SK-N-SH (cell line): Measurements from ENCODE around the gene GTF2E1. TPM values are rescaled to one million over a fixed set of nuclear protein-coding genes. Genes with fewer than 3 reads are reported as not detected.
A peak's percentile ranks its signal among the peaks of the same experiment; 100 is the strongest.
"Not testable (repeated sequence)": the region's sequence is repeated elsewhere in the genome, so short reads cannot be mapped to it uniquely, and the experiment has no call there.

Source experiments
- CTCF ChIA-PET: fragments of 300-600, 350-600 bp; formaldehyde crosslinking; extraction: SDS; loops from one replicate; lab custom pipeline; 2021; lab: Yijun Ruan, JAX
- POLR2A ChIA-PET: fragments of 350-600 bp; sonication (Branson Sonifier 250); formaldehyde crosslinking; extraction: SDS; loops from one replicate; lab custom pipeline; 2020; ENCODE audit warnings: antibody characterized with exemption, inconsistent platforms; lab: Yijun Ruan, JAX
- DNase-seq: peaks from one replicate; pipeline ENCODE4 v3.0.0; 2012
- H2AFZ ChIP-seq: fragments of 200-600 bp; sonication (generic); 2 replicates; pipeline ENCODE4 v1.8.1; 2016; ENCODE audit warnings: antibody characterized with exemption, mild to moderate bottlenecking, low read depth
- H3F3A ChIP-seq: fragments of 200-600 bp; sonication (generic); replicated peaks from 2 replicates; pipeline ENCODE3; 2016; ENCODE audit warnings: antibody characterized with exemption, mild to moderate bottlenecking; ENCODE audit not compliant: insufficient read depth
- H3K27ac ChIP-seq, 2 experiments: fragments of 200-500 bp in 1 of 2; fragments of 200-600 bp in 1 of 2; sonication (Bioruptor generic) in 1 of 2; sonication (generic), shearing (Covaris generic) in 1 of 2; 2 replicates each; pipeline versions ENCODE4 v1.5.1 to v1.6.1; 2014 to 2016; ENCODE audit warnings: low read depth in 2 of 2, inconsistent platforms in 1 of 2, low read length in 1 of 2, mild to moderate bottlenecking in 1 of 2, mixed read lengths in 1 of 2
- H3K27me3 ChIP-seq: fragments of 200-600 bp; sonication (generic), shearing (Covaris generic); 2 replicates; pipeline ENCODE4 v1.6.1; 2016; ENCODE audit warnings: mixed run types; ENCODE audit not compliant: insufficient read depth
- H3K36me3 ChIP-seq, 2 experiments: fragments of 200-500 bp in 1 of 2; fragments of 200-600 bp in 1 of 2; sonication (Bioruptor generic) in 1 of 2; sonication (generic) in 1 of 2; replicated peaks in 1 of 2; 2 replicates each; pipeline versions ENCODE3 to v1.5.1; 2014 to 2016; ENCODE audit warnings: low read length in 1 of 2, mild to moderate bottlenecking in 1 of 2; ENCODE audit not compliant: insufficient read depth in 2 of 2, control insufficient read depth in 1 of 2
- H3K4me1 ChIP-seq, 2 experiments: fragments of 200-500 bp in 1 of 2; fragments of 200-600 bp in 1 of 2; sonication (Bioruptor generic) in 1 of 2; sonication (generic), shearing (Covaris generic) in 1 of 2; 2 replicates each; pipeline versions ENCODE4 v1.5.1 to v1.6.1; 2014 to 2016; ENCODE audit warnings: low read depth in 1 of 2, low read length in 1 of 2, mixed run types in 1 of 2; ENCODE audit not compliant: insufficient read depth in 2 of 2, control insufficient read depth in 1 of 2
- H3K4me2 ChIP-seq: fragments of 200-600 bp; sonication (generic), shearing (Covaris generic); 2 replicates; pipeline ENCODE4 v1.6.1; 2017; ENCODE audit warnings: mixed run types
- H3K4me3 ChIP-seq, 2 experiments: fragments of 200-500 bp in 1 of 2; fragments of 200-600 bp in 1 of 2; sonication (Bioruptor generic) in 1 of 2; sonication (generic), shearing (Covaris generic) in 1 of 2; 2 replicates each; pipeline versions ENCODE4 v1.5.1 to v1.8.1; 2014 to 2016; ENCODE audit warnings: low read depth in 2 of 2, inconsistent platforms in 1 of 2, low read length in 1 of 2, mild to moderate bottlenecking in 1 of 2, mixed read lengths in 1 of 2, moderate library complexity in 1 of 2
- H3K79me2 ChIP-seq: fragments of 200-600 bp; sonication (generic); 2 replicates; pipeline ENCODE4 v1.8.1; 2017; ENCODE audit warnings: mild to moderate bottlenecking; ENCODE audit not compliant: insufficient read depth
- H3K9ac ChIP-seq: fragments of 200-600 bp; sonication (generic); 2 replicates; pipeline ENCODE4 v1.6.1; 2017; ENCODE audit warnings: mixed run types
- H3K9me2 ChIP-seq: fragments of 200-600 bp; sonication (generic); 2 replicates; pipeline ENCODE4 v1.6.1; 2017; ENCODE audit warnings: mixed run types
- H3K9me3 ChIP-seq: fragments of 200-600 bp; sonication (generic); 2 replicates; pipeline ENCODE4 v1.6.1; 2017; ENCODE audit warnings: mixed run types, mild to moderate bottlenecking, moderate library complexity
- H4K20me1 ChIP-seq: fragments of 200-600 bp; sonication (generic); 2 replicates; pipeline ENCODE4 v1.6.1; 2017; ENCODE audit warnings: mild to moderate bottlenecking, mixed run types; ENCODE audit not compliant: insufficient read depth
- CTCF ChIP-seq: fragments of 200-600 bp; sonication (generic); IDR thresholded peaks from 2 replicates; pipeline ENCODE4 v1.6.1; 2017; ENCODE audit warnings: antibody characterized with exemption, mild to moderate bottlenecking, moderate library complexity
- EP300 ChIP-seq, 2 experiments: IDR thresholded peaks; 2 replicates each; pipeline versions ENCODE4 v1.4.0 to v1.6.1; 2012; ENCODE audit warnings: borderline replicate concordance in 1 of 2, low read depth in 1 of 2, low read length in 1 of 2
- EZH2phosphoT487 ChIP-seq: fragments of 200-600 bp; sonication (generic); IDR thresholded peaks from 2 replicates; pipeline ENCODE4 v1.6.1; 2017; ENCODE audit warnings: low read depth, mixed run types, mild to moderate bottlenecking, antibody characterized with exemption, moderate library complexity, borderline replicate concordance
- FOXM1 ChIP-seq: IDR thresholded peaks from 2 replicates; pipeline ENCODE4 v1.4.0; 2012; ENCODE audit warnings: low read depth, mild to moderate bottlenecking
- GATA2 ChIP-seq: sonication (generic); formaldehyde crosslinking; IDR thresholded peaks from 2 replicates; pipeline ENCODE4 v1.5.0; 2020; ENCODE audit warnings: mild to moderate bottlenecking, missing genetic modification reagents
- JUND ChIP-seq: IDR thresholded peaks from 2 replicates; pipeline ENCODE4 v1.4.0; 2012
- MAX ChIP-seq: IDR thresholded peaks from 2 replicates; pipeline ENCODE4 v1.4.0; 2012; ENCODE audit warnings: low read depth
- MEF2A ChIP-seq: IDR thresholded peaks from 2 replicates; pipeline ENCODE4 v1.4.0; 2012; ENCODE audit warnings: low read depth, borderline replicate concordance
- NFIC ChIP-seq: IDR thresholded peaks from 2 replicates; pipeline ENCODE4 v1.4.0; 2012; ENCODE audit warnings: borderline replicate concordance
- NRF1 ChIP-seq: IDR thresholded peaks from 2 replicates; pipeline ENCODE4 v1.6.1; 2012; ENCODE audit warnings: low read depth, mild to moderate bottlenecking, low read length
- RCOR1 ChIP-seq: fragments of 150-350 bp; IDR thresholded peaks from 2 replicates; pipeline ENCODE4 v1.6.1; 2017; ENCODE audit warnings: antibody characterized with exemption, low read length
- RFX5 ChIP-seq: IDR thresholded peaks from 2 replicates; pipeline ENCODE4 v1.6.1; 2012; ENCODE audit warnings: mild to moderate bottlenecking, improper control_type of control experiment, low read length
- SIN3A ChIP-seq: IDR thresholded peaks from 2 replicates; pipeline ENCODE4 v1.6.1; 2012; ENCODE audit warnings: low read depth, mild to moderate bottlenecking, low read length, moderate library complexity, borderline replicate concordance
- TAF1 ChIP-seq: IDR thresholded peaks from 2 replicates; pipeline ENCODE4 v1.6.1; 2012; ENCODE audit warnings: low read depth, mild to moderate bottlenecking, low read length, moderate library complexity, borderline replicate concordance
- TCF12 ChIP-seq: IDR thresholded peaks from 2 replicates; pipeline ENCODE4 v1.4.0; 2012
- ZBTB33 ChIP-seq: IDR thresholded peaks from 2 replicates; pipeline ENCODE4 v1.4.0; 2012; ENCODE audit warnings: low read depth, borderline replicate concordance
- WGBS: methylation state at CpG from one replicate; pipeline ENCODE4 v1.1.6; 2017; ENCODE audit warnings: low lambda C conversion rate; 5-methylcytosine and 5-hydroxymethylcytosine counted together
- polyA plus RNA-seq, 3 experiments: library from polyadenylated mRNA; depleted of rRNA; stranded (reverse); fragments of >200 nt; gene quantifications; 2 replicates each; pipeline ENCODE4 v1.2.3, GENCODE V29; 2012
- TF ChIP-seq, protein P1 (sequence below): fragments of 150-350 bp; IDR thresholded peaks from 2 replicates; pipeline ENCODE4 v1.6.1; 2017; ENCODE audit warnings: antibody characterized with exemption, low read length, low read depth, borderline replicate concordance

Gene GTF2E1
- polyA plus RNA-seq, 1 of the 3 experiments (the other 2 are of a cell fraction) = 5.7 TPM

DNA sequence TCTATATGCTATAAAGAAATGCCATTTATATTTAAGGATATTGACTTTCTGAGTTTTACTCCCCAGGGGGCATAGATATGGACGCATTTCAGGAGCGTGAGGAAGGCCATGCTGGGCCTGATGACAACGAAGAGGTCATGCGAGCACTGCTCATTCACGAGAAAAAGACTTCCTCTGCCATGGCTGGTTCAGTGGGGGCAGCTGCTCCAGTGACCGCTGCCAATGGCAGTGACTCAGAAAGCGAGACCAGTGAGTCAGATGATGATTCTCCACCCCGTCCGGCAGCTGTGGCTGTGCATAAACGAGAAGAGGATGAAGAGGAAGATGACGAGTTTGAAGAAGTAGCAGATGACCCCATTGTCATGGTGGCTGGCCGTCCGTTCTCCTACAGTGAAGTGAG, 38.4 kb downstream of the GTF2E1 start (continued):
- no peak for TF ChIP-seq GATA2 (CRISPR knock-in tag)
- TF ChIP-seq, protein P1, sequence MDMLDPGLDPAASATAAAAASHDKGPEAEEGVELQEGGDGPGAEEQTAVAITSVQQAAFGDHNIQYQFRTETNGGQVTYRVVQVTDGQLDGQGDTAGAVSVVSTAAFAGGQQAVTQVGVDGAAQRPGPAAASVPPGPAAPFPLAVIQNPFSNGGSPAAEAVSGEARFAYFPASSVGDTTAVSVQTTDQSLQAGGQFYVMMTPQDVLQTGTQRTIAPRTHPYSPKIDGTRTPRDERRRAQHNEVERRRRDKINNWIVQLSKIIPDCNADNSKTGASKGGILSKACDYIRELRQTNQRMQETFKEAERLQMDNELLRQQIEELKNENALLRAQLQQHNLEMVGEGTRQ = no peak
- TF ChIP-seq MEF2A = no peak
- peak; percentile 89 for TF ChIP-seq JUND
- TF ChIP-seq EZH2phosphoT487 = no peak
- TF ChIP-seq ZBTB33 = 0 out of 2 replicates have a peak, but pooled peaks have one; percentile 24
- TF ChIP-seq FOXM1 = no peak
- TF ChIP-seq RFX5 = no peak
- no peak for TF ChIP-seq TAF1
- no peak for TF ChIP-seq NRF1
- no peak for TF ChIP-seq RCOR1
- no peak for TF ChIP-seq CTCF
- TF ChIP-seq TCF12 = peak; percentile 88
- TF ChIP-seq MAX = peak; percentile 77
- TF ChIP-seq SIN3A = no peak
- TF ChIP-seq NFIC = peak; percentile 91
- TF ChIP-seq, all 33 proteins: peak for 10

DNA sequence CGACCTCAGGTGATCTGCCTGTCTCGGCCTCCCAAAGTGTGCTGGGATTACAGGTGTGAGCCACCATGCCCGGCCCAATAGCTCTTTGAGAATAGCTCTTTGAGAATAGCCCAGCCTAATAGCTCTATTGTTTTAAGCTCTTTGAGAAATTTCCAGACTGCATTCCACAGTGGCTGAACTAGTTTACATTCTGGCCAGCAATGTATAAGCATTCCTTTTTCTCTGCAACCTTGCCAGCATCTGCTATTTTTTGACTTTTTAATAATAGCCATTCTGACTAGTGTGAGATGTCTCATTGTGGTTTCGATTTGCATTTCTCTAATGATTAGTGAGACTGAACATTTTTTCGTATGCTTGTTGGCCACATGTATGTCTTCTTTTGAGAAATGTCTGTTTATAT, 43.3 kb downstream of the GTF2E1 start:
- H3K9me3 ChIP-seq, H3F3A ChIP-seq, H3K36me3 ChIP-seq, H3K9ac ChIP-seq, DNase-seq, H2AFZ ChIP-seq, H3K4me3 ChIP-seq, POLR2A ChIA-PET, H3K27me3 ChIP-seq, H3K4me2 ChIP-seq, H3K4me1 ChIP-seq, H3K9me2 ChIP-seq, H4K20me1 ChIP-seq: not testable (repeated sequence)
- CTCF ChIA-PET = interaction anchor here (2.2 kb wide), 1 partner anchor 9 kb away, joined by 7 read pairs; no protein-coding TSS in a partner anchor
- Histone ChIP-seq H3K27ac (peak overlapping the region in 1 of 2 experiments; percentile 29; a peak in 1 of 4 replicates), H3K79me2 (peaks cover 27% of the 10 kb centered on the region; the same call in 1 of the 2 replicates)
- 0 out of 4 replicates have a peak, but pooled peaks of 1 of the 2 experiments have one; percentile 10 for TF ChIP-seq EP300 (IDR thresholded peaks at IDR 0.05; ENCODE audit: borderline replicate concordance in 1 of 2, low read depth in 1 of 2, low read length in 1 of 2)
- TF ChIP-seq NFIC = peak; percentile 18; the same call in 1 of the 2 replicates
- WGBS = 80% methylated on average over 5 of the region's 5 CpGs
